Measurements from ENCODE around the gene NR0B2. TPM values are rescaled to one million over a fixed set of nuclear protein-coding genes. Genes with fewer than 3 reads are reported as not detected.
"Not testable (repeated sequence)": the region's sequence is repeated elsewhere in the genome, so short reads cannot be mapped to it uniquely, and the experiment has no call there.

The NR0B2 gene
- total RNA-seq, 2 experiments from 2014 or later, result not detected

DNA sequence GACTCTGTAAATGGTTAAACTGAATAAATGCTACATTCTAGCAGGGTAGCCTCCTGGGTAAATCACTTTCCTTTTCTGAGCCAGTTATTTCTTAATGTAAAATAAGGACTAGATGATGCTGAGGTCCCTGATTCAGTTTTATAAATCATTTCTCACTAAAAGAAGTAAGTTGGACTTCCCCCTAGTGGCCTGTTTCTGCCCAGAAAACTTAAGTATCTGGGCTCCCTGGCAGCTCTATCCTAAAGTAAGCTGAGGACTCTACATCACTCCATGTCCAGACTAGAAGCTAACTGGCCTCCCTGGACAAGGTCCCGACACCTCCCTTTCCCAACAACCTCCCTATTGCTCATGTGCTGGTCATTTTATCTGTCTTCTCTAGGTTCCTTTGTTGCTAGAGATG lies 26.6 kb downstream of the NR0B2 start:
- Mint-ChIP-seq H3K36me3 (peaks cover 48% of the 10 kb centered on the region), H3K4me1 (peaks cover 21% of the 10 kb centered on the region), H3K9me3 (no peaks in the 10 kb centered on the region), H3K27ac (peak overlapping the region; percentile 27), H3K4me3 (peak overlapping the region; percentile 37), H3K27me3 (no peaks in the 10 kb centered on the region)
- no peak for DNase-seq

DNA sequence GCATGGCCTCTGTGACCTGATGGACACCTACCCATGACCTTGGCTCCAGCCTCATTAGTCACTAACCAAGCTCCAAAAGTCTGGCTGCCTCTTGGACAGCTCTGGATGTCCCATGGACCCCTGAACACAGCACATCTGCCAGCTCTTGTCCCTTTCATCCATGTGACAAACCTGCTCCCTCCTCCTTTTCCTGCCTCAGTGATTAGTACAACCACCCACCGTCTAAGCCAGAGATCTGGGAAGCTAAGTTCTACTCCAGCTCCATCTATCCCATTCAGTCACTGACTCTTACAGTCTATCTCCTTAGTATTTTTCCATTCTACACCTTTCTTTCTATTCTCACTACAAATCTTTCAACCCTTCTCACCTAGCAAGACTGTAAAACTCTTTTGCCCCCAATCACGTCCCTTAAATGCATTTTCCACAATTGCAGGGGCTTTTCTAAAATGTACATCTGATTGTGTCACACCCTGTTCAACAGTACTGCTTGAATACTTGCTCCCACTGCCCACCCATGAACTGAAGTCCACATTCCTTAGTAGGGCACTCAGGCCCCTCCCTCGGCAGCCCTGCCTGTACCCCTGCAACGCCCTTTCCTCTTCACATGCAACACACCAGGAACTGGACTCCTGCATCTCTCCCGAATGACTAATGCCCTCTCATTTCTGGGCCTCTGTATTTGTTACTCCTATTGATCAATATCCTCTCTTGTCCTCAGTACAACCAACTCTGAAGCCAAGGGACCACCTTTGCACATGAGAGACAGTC lies 30.9 kb downstream of the NR0B2 start:
- H3K27ac Mint-ChIP-seq, result no peak overlapping the region
- peaks cover 4% of the 10 kb centered on the region for H3K4me1 Mint-ChIP-seq
- no peak for DNase-seq
- no peak overlapping the region for H3K4me3 Mint-ChIP-seq
- no peaks in the 10 kb centered on the region for H3K27me3 Mint-ChIP-seq
- no peaks in the 10 kb centered on the region for H3K9me3 Mint-ChIP-seq
- H3K36me3 Mint-ChIP-seq, result peaks cover 35% of the 10 kb centered on the region

DNA sequence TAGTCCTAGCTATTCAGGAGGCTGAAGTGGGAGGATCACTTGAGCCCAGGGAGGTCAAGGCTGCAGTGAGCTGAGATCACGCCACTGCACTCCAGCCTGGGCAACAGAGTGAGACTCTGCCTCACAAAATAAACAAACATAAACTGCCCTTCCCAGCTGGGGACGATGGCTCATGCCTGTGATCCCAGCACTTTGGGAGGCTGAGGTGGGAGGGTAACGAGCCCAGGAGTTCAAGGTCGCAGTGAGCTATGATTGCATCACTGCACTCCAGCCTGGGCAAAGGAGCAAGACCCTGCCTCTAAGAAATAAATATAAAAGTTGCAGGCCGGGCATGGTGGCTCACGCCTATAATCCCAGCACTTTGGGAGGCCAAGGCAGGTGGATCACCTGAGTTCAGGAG lies 32.2 kb downstream of the NR0B2 start:
- H3K4me3 Mint-ChIP-seq, H3K27me3 Mint-ChIP-seq, H3K27ac Mint-ChIP-seq, H3K4me1 Mint-ChIP-seq, DNase-seq, H3K9me3 Mint-ChIP-seq: not testable (repeated sequence)
- H3K36me3 Mint-ChIP-seq, result peaks cover 34% of the 10 kb centered on the region

DNA sequence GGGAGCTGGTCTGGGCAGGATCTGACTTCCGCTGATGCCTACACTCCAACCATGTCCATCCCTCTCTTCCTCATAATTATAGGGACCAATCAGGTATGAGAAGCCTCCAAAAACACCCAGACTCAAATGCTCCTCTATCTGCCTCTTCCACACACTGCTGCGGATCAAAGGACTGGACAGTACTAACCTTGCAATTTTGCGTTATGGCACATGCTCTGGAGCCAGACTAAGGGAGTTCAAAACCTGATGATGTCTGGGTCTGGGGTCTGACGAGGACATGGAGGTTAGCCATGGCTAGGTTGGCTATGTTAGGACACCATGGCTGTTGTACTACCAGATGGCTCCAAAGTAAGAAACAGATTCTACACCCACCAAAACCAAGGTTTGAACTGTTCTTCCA lies 34.0 kb downstream of the NR0B2 start:
- Mint-ChIP-seq H3K4me1 (no peaks in the 10 kb centered on the region), H3K4me3 (no peak overlapping the region), H3K27me3 (no peaks in the 10 kb centered on the region), H3K36me3 (peaks cover 27% of the 10 kb centered on the region), H3K27ac (no peak overlapping the region), H3K9me3 (no peaks in the 10 kb centered on the region)
- no peak for DNase-seq

DNA sequence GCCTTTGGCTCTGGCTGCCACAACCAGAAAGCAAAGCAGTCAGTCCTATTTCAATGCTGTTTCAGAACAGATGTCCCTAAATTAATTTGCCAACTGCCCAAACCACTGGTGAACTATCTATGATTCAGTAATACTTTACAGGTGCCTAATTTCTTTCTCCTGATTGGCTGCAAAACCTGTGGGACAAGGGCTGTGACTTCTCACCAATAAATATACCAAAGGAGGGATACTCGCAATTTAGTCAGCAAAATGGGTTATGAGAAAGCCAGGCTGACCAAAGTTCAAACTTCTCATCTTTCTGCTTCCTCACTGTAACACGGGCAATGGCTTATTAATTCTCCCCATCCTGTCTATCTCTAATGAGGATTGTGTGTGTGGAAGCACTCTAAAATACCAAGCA lies 36.4 kb downstream of the NR0B2 start:
- no peak overlapping the region for H3K27ac Mint-ChIP-seq
- H3K36me3 Mint-ChIP-seq, result peaks cover 7% of the 10 kb centered on the region
- no peaks in the 10 kb centered on the region for H3K9me3 Mint-ChIP-seq
- no peaks in the 10 kb centered on the region for H3K27me3 Mint-ChIP-seq
- no peak for DNase-seq
- H3K4me3 Mint-ChIP-seq, result no peak overlapping the region
- no peaks in the 10 kb centered on the region for H3K4me1 Mint-ChIP-seq

DNA sequence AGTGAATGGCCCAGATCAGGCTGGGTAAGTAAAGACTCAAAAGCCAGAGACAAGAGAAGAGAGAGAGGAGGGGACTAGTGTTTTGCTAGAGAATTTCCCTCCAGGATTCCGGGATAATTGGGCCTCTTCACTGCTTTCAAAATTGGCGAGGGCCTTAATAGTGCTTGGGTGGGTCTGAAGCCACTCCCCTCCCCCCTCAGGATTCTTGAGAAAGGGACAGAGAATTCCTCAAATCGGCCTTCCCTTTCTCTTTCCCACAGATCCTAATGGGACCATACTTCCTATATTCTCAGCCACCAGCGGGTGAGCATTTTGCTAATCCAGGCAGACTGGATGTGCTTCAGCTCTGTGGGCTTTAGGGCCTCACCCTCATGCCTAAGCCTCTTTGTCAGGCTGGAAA lies 38.9 kb downstream of the NR0B2 start:
- Mint-ChIP-seq H3K36me3 (peaks cover 5% of the 10 kb centered on the region), H3K27me3 (no peaks in the 10 kb centered on the region)

DNA sequence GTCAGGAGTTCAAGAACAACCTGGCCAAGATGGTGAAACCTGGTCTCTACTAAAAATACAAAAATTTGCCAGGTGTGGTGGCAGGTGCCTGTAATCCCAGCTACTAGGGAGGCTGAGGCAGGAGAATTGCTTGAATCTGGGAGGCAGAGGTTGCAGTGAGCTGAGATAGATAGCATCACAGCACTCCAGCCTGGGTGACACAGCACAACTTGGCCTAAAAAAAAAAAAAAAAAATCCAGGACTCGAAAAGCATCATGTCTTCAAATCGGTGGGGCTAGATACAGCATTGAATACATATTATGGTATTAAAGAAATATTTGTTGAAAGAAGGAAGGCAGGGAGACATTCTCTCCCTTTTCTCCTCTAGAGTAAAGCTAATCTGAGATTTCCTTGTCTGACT lies 40.7 kb downstream of the NR0B2 start:
- not testable (repeated sequence) for H3K27ac Mint-ChIP-seq, H3K27me3 Mint-ChIP-seq

More for the DNA sequence above, 38.9 kb downstream of the NR0B2 start:
- no peaks in the 10 kb centered on the region for H3K9me3 Mint-ChIP-seq
- no peak overlapping the region for H3K27ac Mint-ChIP-seq
- DNase-seq, result no peak
- H3K4me1 Mint-ChIP-seq, result no peaks in the 10 kb centered on the region
- H3K4me3 Mint-ChIP-seq, result no peak overlapping the region

DNA sequence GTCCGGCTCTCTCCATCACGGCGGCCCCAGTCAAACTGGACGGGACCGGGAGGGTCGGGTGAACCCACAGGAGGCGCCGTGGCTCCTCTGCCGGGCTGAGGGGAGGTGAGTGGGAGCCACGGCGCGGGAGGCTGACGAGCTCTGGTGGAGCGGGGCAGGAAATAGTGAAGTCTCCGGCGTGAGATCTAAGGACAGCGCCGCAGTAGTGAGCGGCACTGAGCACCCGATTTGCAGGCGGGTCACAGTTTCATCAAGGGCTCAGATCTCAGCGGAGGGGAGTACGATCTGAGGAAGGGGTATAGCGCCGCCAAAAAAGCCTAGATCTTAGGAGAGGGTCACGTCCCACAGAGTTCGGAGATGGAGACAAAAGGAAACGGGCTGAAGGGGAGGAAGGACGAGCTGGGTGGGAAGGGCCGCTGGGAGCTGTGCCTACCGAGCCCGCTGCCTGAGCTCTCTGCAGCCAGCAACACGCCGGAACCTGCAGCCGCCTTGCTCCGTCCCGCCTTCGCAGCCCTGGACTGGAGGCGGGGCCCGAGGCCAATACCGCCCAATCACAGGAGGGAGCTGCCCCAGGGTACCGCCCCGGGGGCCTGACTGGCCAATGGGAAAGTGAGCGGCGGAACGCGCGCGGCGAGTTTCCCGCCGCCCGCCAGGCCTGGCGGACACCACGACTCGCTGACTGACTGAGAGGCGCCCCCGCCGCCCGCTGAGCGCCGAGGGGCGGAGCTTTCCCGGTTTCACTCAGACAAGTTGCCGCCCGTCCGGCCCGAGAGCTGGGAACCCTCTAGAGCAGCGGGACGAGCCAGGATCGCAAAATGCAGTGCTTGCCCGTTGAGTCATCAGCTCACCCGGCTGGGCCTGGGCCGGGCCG lies 48.9 kb downstream of the NR0B2 start:
- no peaks in the 10 kb centered on the region for H3K9me3 Mint-ChIP-seq

More for the DNA sequence above, 40.7 kb downstream of the NR0B2 start:
- H3K36me3 Mint-ChIP-seq, DNase-seq, H3K4me3 Mint-ChIP-seq, H3K9me3 Mint-ChIP-seq, H3K4me1 Mint-ChIP-seq: not testable (repeated sequence)

DNA sequence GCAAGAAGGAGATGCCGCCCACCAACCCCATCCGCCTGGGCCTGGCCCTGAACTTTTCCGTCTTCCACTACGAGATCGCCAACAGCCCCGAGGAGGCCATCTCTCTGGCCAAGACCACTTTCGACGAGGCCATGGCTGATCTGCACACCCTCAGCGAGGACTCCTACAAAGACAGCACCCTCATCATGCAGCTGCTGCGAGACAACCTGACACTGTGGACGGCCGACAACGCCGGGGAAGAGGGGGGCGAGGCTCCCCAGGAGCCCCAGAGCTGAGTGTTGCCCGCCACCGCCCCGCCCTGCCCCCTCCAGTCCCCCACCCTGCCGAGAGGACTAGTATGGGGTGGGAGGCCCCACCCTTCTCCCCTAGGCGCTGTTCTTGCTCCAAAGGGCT lies 50.1 kb downstream of the NR0B2 start:
- no peak for DNase-seq
- H3K27ac Mint-ChIP-seq, result no peak overlapping the region
- H3K4me3 Mint-ChIP-seq, result peak overlapping the region; percentile 92
- H3K9me3 Mint-ChIP-seq, result no peaks in the 10 kb centered on the region
- H3K4me1 Mint-ChIP-seq, result peaks cover 21% of the 10 kb centered on the region
- H3K36me3 Mint-ChIP-seq, result no peaks in the 10 kb centered on the region
- no peaks in the 10 kb centered on the region for H3K27me3 Mint-ChIP-seq

More for the DNA sequence above, 48.9 kb downstream of the NR0B2 start:
- H3K27me3 Mint-ChIP-seq, result no peaks in the 10 kb centered on the region
- H3K27ac Mint-ChIP-seq, result peak overlapping the region; percentile 92
- peak; percentile 99 for DNase-seq
- peak overlapping the region; percentile 92 for H3K4me3 Mint-ChIP-seq
- H3K36me3 Mint-ChIP-seq, result no peaks in the 10 kb centered on the region
- H3K4me1 Mint-ChIP-seq, result peaks cover 21% of the 10 kb centered on the region

DNA sequence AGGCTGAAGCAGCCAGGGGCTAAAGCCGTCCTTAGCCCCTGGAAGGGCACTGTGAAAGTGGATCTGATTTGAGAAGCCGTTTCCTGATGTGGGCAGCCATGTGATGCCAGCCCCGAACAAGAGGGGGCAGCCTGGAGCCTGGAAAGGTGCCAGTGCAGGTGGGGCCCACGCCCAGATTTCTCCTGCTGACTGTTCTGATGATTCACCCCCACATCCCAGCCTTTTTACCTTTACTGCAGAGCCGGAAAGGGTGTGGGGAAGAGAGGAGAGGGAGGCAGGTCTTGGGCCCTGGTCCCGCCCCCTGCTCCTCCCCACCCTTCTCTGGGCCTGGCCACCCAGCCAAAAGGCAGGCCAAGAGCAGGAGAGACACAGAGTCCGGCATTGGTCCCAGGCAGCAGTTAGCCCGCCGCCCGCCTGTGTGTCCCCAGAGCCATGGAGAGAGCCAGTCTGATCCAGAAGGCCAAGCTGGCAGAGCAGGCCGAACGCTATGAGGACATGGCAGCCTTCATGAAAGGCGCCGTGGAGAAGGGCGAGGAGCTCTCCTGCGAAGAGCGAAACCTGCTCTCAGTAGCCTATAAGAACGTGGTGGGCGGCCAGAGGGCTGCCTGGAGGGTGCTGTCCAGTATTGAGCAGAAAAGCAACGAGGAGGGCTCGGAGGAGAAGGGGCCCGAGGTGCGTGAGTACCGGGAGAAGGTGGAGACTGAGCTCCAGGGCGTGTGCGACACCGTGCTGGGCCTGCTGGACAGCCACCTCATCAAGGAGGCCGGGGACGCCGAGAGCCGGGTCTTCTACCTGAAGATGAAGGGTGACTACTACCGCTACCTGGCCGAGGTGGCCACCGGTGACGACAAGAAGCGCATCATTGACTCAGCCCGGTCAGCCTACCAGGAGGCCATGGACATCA lies 50.7 kb downstream of the NR0B2 start, which contains the start of gene SFN:
Gene SFN (plus strand): TSS at position 369 of the 904 bp plus-strand sequence. CDS start 64 bp downstream, at position 433.
- H3K4me1 Mint-ChIP-seq, result peaks cover 21% of the 10 kb centered on the region
- H3K9me3 Mint-ChIP-seq, result no peaks in the 10 kb centered on the region
- peak within 1 kb of the TSS; percentile 92 for H3K4me3 Mint-ChIP-seq
- no peak within 1 kb of the TSS for H3K27ac Mint-ChIP-seq
- H3K27me3 Mint-ChIP-seq, result no peaks in the 10 kb centered on the region
- no peaks in the 10 kb centered on the region for H3K36me3 Mint-ChIP-seq
- peak; percentile 61 for DNase-seq

DNA sequence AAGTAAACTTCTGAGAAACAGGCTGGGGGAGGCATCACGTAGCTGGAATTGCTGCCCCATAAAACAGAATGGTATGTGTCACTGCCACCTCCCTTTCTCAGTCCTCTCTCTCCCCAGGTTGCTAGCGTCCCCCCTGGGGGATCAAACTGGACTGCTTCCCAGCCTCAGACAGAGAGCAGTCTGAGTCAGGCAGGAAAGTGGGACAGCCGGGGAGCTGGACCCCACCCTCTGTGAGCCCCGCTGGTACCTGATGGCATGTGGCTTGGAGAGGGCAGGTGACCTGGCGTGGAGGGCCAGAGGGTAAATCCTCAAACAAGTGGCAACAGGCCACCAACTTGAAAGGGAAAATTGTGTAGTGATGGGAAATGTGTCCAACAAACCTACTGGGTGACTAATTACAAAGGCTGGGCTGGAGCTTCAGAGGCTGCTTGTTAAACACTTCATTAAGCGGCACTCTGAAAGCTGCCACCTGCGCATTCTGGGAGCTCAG lies 51.8 kb downstream of the NR0B2 start:
- no peaks in the 10 kb centered on the region for H3K36me3 Mint-ChIP-seq
- H3K27ac Mint-ChIP-seq, result no peak overlapping the region
- DNase-seq, result no peak
- no peaks in the 10 kb centered on the region for H3K9me3 Mint-ChIP-seq
- H3K4me3 Mint-ChIP-seq, result no peak overlapping the region
- H3K4me1 Mint-ChIP-seq, result peaks cover 21% of the 10 kb centered on the region
- no peaks in the 10 kb centered on the region for H3K27me3 Mint-ChIP-seq

Other genes with a start within 250 kb of the NR0B2 start
- 10 to 100 TPM; 75.6 to 78.4 TPM for gene ARID1A, start 218.0 kb downstream of the NR0B2 start, total RNA-seq
- gene PIGV, start 126.0 kb downstream of the NR0B2 start, total RNA-seq, result 10 to 100 TPM; 20.8 to 20.9 TPM
- 10 to 100 TPM; 48.5 to 48.8 TPM for gene ZDHHC18, start 87.3 kb downstream of the NR0B2 start, total RNA-seq
- under 1 TPM in 1 of 2 experiments, not detected in 1; 0.43 TPM for gene SFN, start 50.8 kb downstream of the NR0B2 start, total RNA-seq
- gene GPN2, start 23.7 kb downstream of the NR0B2 start, total RNA-seq, result 10 to 100 TPM; 64.1 to 65.0 TPM
- gene GPATCH3, start 13.5 kb downstream of the NR0B2 start, total RNA-seq, result 10 to 100 TPM; 13.3 to 14.4 TPM
- gene NUDC, start 7.8 kb upstream of the NR0B2 start, total RNA-seq, result 100 to 1,000 TPM; 146 to 147 TPM
- under 1 TPM; 0.47 to 0.60 TPM for gene KDF1, start 46.5 kb upstream of the NR0B2 start, total RNA-seq
- gene TRNP1, start 79.7 kb upstream of the NR0B2 start, total RNA-seq, result under 1 TPM; 0.40 to 0.64 TPM
- gene TENT5B, start 98.9 kb upstream of the NR0B2 start, total RNA-seq, result not detected
- 10 to 100 TPM; 19.8 to 22.4 TPM for gene SLC9A1, start 241.2 kb upstream of the NR0B2 start, total RNA-seq

All from activated naive CD8-positive, alpha-beta T cell treated with anti-CD3 and anti-CD28 coated beads for 36 hours (primary cell).